ENCODE data around the gene ASMT. TPM values are rescaled to one million over a fixed set of nuclear protein-coding genes. Genes with fewer than 3 reads are reported as not detected.

Gene ASMT
- total RNA-seq (2013; cell fraction: nucleolus; rRNA removed): not detected in 2 replicates
- total RNA-seq (2014; rRNA removed) (not detected in 2 replicates), total RNA-seq (2014; rRNA removed; fragmentation: Illumina TruSeq; extraction: Trizol) (not detected in 2 replicates), total RNA-seq (2021) (not detected in 2 replicates), polyA plus RNA-seq (2011; rRNA removed) (not detected in 2 replicates), polyA plus RNA-seq (2014; fragmentation: Illumina TruSeq; extraction: Trizol) (0.29 TPM in 1 of 2 replicates, not detected in the other), polyA plus RNA-seq (2014; fragmentation: Nextera tagmentation; extraction: Ambion mirVana) (under 1 TPM in 1 of 2 experiments, not detected in 1; 0.18 TPM), polyA plus RNA-seq (2014; rRNA removed) (0.09 TPM in 1 of 2 replicates, not detected in the other), polyA plus RNA-seq (2016; fragmentation: Nextera tagmentation; extraction: Ambion mirVana) (not detected), polyA minus RNA-seq (2011; rRNA and poly(A)+ RNA removed) (not detected in 2 replicates), Bru-seq, nascent RNA (percentile 16 among the genes with signal in this experiment), BruChase-seq, experiment 1, labeled RNA remaining after a 6-hour chase (percentile 15 among the genes with signal in this experiment), BruChase-seq, experiment 2, labeled RNA remaining after a 2-hour chase (percentile 19 among the genes with signal in this experiment)
- 0.77 TPM for polyA plus RNA-seq (2011; ENCODE audit: low read depth)
- 0.10 and 0.20 TPM in 2 replicates for polyA plus RNA-seq (2011; cell fraction: cytosol; rRNA removed)
- 0.18 TPM in 1 of 2 replicates, not detected in the other for polyA plus RNA-seq (2011; cell fraction: nucleus; rRNA removed)
- polyA plus RNA-seq (2012): 0.45 and 1.1 TPM in 2 replicates
- polyA minus RNA-seq (2011; cell fraction: cytosol; rRNA and poly(A)+ RNA removed): not detected in 2 replicates
- polyA minus RNA-seq (2011; cell fraction: nucleus; rRNA and poly(A)+ RNA removed): not detected in 2 replicates
- long read RNA-seq, experiment 1: 0 reads
- long read RNA-seq, experiment 2: 0 reads

GRCh38 chrX:1614927-1615326, at the start of gene ASMT:
TSS of gene ASMT (plus strand) at chrX:1615059. CDS start at chrX:1615200, 141 bp downstream.
- Histone ChIP-seq H3K9ac (ENCODE audit: control insufficient read depth, insufficient read depth, low read length) (no peak within 1 kb of the TSS), H3K36me3 (ENCODE audit: control insufficient read depth in 2 of 2, insufficient read depth in 2 of 2, low read length in 1 of 2) (no peaks in the 10 kb centered on the region), H2AFZ (ENCODE audit: control insufficient read depth, low read depth, low read length) (no peak within 1 kb of the TSS), H4K20me1 (ENCODE audit: control insufficient read depth, insufficient read depth) (no peaks in the 10 kb centered on the region), H3K4me2 (ENCODE audit: control insufficient read depth, insufficient read depth) (no peak within 1 kb of the TSS), H3K4me1 (ENCODE audit: control insufficient read depth, insufficient read depth, low read length) (no peaks in the 10 kb centered on the region; the same call in 1 of the 2 replicates), H3K27me3 (replicated peaks in 1 of 2; ENCODE audit: control insufficient read depth in 2 of 2, insufficient read depth in 2 of 2, low read length in 1 of 2) (no peaks in the 10 kb centered on the region; a peak in 1 of 4 replicates), H3K79me2 (ENCODE audit: control insufficient read depth, insufficient read depth, low read length) (no peaks in the 10 kb centered on the region), H3K9me3 (replicated peaks; ENCODE audit: control insufficient read depth, insufficient read depth, low read length) (no peaks in the 10 kb centered on the region), H3K27ac (ENCODE audit: control insufficient read depth, insufficient read depth) (no peak within 1 kb of the TSS), H3K4me3 (no peak within 1 kb of the TSS)
- no peak for TF ChIP-seq SIN3A (IDR thresholded peaks at IDR 0.05; ENCODE audit: low read depth, low read length)
- no peak for TF ChIP-seq ZBTB4 (CRISPR knock-in tag; IDR thresholded peaks at IDR 0.05)
- TF ChIP-seq KDM1A (IDR thresholded peaks at IDR 0.05; ENCODE audit: borderline replicate concordance): no peak
- TF ChIP-seq SMC3 (IDR thresholded peaks at IDR 0.05; ENCODE audit: borderline replicate concordance, low read length): no peak
- no peak for TF ChIP-seq ZNF622 (IDR thresholded peaks at IDR 0.05)
- no peak for TF ChIP-seq CREB1 (IDR thresholded peaks at IDR 0.05; ENCODE audit: low read depth)
- no peak for TF ChIP-seq ZBTB40 (IDR thresholded peaks at IDR 0.05; ENCODE audit: borderline replicate concordance)
- TF ChIP-seq YBX1 (IDR thresholded peaks at IDR 0.05): no peak
- no peak for TF ChIP-seq ATF7 (IDR thresholded peaks at IDR 0.05; ENCODE audit: low read depth)
- TF ChIP-seq ELK1 (IDR thresholded peaks at IDR 0.05; ENCODE audit: low read depth, low read length): no peak
- no peak for TF ChIP-seq MXI1 (IDR thresholded peaks at IDR 0.05; ENCODE audit: low read depth, low read length)
- no peak for TF ChIP-seq JUNB (IDR thresholded peaks at IDR 0.05)
- TF ChIP-seq SREBF2 (IDR thresholded peaks at IDR 0.05; ENCODE audit: low read length): no peak
- TF ChIP-seq ASH2L (IDR thresholded peaks at IDR 0.05; ENCODE audit: borderline replicate concordance, low read depth): no peak
- SMC1A ChIA-PET (ENCODE audit: uncharacterized antibody, unreplicated experiment): no interaction called here
- RAD21 ChIA-PET (ENCODE audit: unreplicated experiment): no interaction called here
- DNase-seq (ENCODE audit: low read depth, low spot score) (no peak), ATAC-seq (no peak), FAIRE-seq (no peak)
- intact Hi-C loops (cut with micrococcal nuclease; ENCODE audit: unreplicated experiment): no loop called here
- POLR2A ChIA-PET: no interaction called here
- CTCF ChIA-PET: no interaction called here
- WGBS (ENCODE audit: insufficient coverage, insufficient replicate concordance, low lambda C conversion rate, missing lambda C conversion rate): 56% methylated on average over 17 of the region's 17 CpGs
- BruUV-seq (replicated peaks): no TSS peak
- in situ Hi-C loops (cut with MboI): no loop called here
